Activated T-helper 1 cell treated with Interleukin-2 at 50 U/mL for 16 hours (primary cell): ENCODE measurements around the gene PPP1R1C.
"Not testable (repeated sequence)": the region's sequence is repeated elsewhere in the genome, so short reads cannot be mapped to it uniquely, and the experiment has no call there.

Experiments
- DNase-seq: peaks from one replicate; pipeline ENCODE4 v3.0.0-alpha.2; 2020; ENCODE audit warnings: low read depth

PPP1R1C gene

GRCh38 chr2:181985632-181986205 lies at the start of gene PPP1R1C:
PPP1R1C (plus strand) TSS chr2:181985853; CDS start chr2:181986111, 258 bp downstream.
- DNase-seq: no peak

GRCh38 chr2:181937473-181937872 lies 48.2 kb upstream of the PPP1R1C start:
- DNase-seq: no peak

- no peak for DNase-seq
These were observed 42.1 kb upstream of the PPP1R1C start for GRCh38 chr2:181943411-181944124.

- DNase-seq: no peak
These were observed 41.3 kb upstream of the PPP1R1C start for GRCh38 chr2:181944164-181944913.

- no peak for DNase-seq
These were observed 40.8 kb upstream of the PPP1R1C start for GRCh38 chr2:181944914-181945291.

GRCh38 chr2:181946444-181947127 lies 39.1 kb upstream of the PPP1R1C start:
- DNase-seq: no peak

GRCh38 chr2:181947273-181947672 lies 38.4 kb upstream of the PPP1R1C start:
- DNase-seq: no peak

GRCh38 chr2:181948227-181948626 lies 37.4 kb upstream of the PPP1R1C start:
- DNase-seq: no peak

- DNase-seq: no peak
These were observed 36.6 kb upstream of the PPP1R1C start for GRCh38 chr2:181949047-181949446.

GRCh38 chr2:181952404-181953226 lies 33.0 kb upstream of the PPP1R1C start:
- no peak for DNase-seq

GRCh38 chr2:181953881-181954537 lies 31.6 kb upstream of the PPP1R1C start:
- peak; percentile 33 for DNase-seq

- no peak for DNase-seq
These were observed 31.1 kb upstream of the PPP1R1C start for GRCh38 chr2:181954538-181954883.

- no peak for DNase-seq
These were observed 30.6 kb upstream of the PPP1R1C start for GRCh38 chr2:181955010-181955409.

- not testable (repeated sequence) for DNase-seq
These were observed 29.8 kb upstream of the PPP1R1C start for GRCh38 chr2:181955866-181956265.

GRCh38 chr2:181957668-181958067 lies 28.0 kb upstream of the PPP1R1C start:
- no peak for DNase-seq

- no peak for DNase-seq
These were observed 26.9 kb upstream of the PPP1R1C start for GRCh38 chr2:181958726-181959125.

GRCh38 chr2:181959508-181959907 lies 26.1 kb upstream of the PPP1R1C start:
- DNase-seq: no peak

GRCh38 chr2:181961167-181961566 lies 24.5 kb upstream of the PPP1R1C start:
- not testable (repeated sequence) for DNase-seq

- DNase-seq: no peak
These were observed 23.5 kb upstream of the PPP1R1C start for GRCh38 chr2:181962142-181962541.

- DNase-seq: no peak
These were observed 15.4 kb upstream of the PPP1R1C start for GRCh38 chr2:181970160-181970794.

- DNase-seq: no peak
These were observed 14.6 kb upstream of the PPP1R1C start for GRCh38 chr2:181971032-181971431.
